ENCODE data around the gene XRCC2.
"Not testable (repeated sequence)": the region's sequence is repeated elsewhere in the genome, so short reads cannot be mapped to it uniquely, and the experiment has no call there.

The XRCC2 gene

GRCh38 chr7:152663931-152664330 lies 12.0 kb downstream of the XRCC2 start:
- DNase-seq, result no peak

GRCh38 chr7:152663148-152663740 lies 12.7 kb downstream of the XRCC2 start:
- DNase-seq, result no peak

DNA sequence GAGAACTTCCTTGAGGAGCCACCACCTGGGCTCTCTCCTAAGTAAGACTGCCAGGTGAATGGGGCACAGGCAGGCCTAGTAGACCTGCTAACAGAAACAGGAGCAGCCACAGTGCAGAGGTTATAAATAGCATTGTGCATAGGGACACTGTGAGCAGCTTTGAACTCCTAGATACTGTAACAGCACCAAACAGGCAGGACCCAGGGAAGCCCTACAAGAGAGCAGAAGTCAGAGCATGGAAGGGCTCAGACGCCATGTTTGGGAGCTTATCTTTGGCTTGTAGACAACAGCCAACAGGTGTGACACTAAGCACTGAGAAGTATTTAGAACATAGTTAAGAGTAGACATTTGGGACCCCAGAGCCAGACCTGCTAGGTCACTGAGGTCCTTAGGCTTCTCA lies 14.5 kb downstream of the XRCC2 start:
- no peak for DNase-seq

- no peak for DNase-seq
These were observed 15.9 kb downstream of the XRCC2 start for GRCh38 chr7:152660021-152660420.

GRCh38 chr7:152654971-152655370 lies 21.0 kb downstream of the XRCC2 start:
- no peak for DNase-seq

DNA sequence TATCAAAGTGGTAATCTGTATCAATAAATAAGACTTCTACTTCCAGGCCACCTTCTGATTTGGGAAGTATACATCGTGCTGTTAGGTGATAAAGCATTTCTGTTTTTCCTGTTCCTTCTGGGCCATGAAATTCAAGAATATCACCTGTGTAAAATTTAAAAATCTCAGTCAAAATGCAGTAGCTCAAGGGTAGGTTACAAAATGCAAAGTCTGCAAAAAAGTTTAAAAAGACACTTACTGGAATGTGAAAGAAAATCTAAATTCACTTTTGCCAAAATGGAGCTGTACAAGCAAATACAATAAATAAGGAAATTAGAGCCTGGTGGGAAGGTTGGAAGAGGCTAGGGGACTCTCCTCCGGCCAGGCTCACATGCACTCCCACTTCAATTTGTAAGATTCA lies 26.7 kb downstream of the XRCC2 start:
- no peak for DNase-seq

GRCh38 chr7:152647009-152647408 lies 28.9 kb downstream of the XRCC2 start:
- no peak for DNase-seq

DNA sequence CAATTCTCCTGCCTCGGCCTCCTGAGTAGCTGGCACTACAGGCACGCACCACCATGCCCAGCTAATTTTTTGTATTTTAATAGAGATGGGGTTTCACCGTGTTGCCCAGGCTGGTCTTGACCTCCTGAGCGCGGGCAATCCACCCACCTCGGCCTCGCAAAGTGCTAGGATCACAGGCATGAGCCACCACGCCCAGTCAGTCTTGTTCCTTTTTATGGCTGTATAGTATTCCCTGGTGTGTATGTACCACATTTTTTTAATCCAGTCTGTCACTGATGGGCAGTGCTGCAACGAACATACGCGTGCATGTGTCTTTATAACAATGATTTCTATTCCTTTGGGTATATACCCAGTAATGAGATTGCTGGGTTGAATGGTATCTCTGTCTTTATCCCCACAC lies 29.4 kb downstream of the XRCC2 start:
- DNase-seq, result not testable (repeated sequence)

DNA sequence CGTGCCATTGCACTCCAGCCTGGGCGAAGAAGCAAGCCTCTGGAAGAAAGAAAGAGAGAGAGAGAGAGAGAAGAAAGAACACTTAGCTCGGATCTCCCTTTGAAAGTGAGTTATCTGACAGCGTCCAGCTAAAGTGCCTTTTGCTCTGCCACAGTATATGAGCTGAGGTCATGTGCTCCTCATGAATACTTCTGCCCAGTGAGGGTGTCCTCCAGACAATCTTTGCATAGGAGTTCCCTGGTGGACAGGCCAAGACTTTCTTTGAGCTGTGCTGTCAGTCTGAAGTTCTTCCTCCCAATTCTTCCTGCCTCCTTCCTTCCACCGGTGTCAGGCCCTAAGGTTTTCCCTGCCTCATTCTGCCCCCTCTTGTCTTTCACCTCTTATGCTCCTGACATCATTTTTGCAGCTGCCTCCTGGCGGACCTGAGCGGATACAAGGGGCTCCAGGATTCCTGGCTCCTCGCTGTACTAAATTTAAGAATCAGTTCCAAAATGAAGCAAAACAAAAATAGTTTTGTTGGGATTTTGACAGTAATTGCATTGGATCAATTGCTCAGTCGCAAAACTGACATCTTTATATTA lies 31.9 kb downstream of the XRCC2 start:
- no peak for DNase-seq

DNA sequence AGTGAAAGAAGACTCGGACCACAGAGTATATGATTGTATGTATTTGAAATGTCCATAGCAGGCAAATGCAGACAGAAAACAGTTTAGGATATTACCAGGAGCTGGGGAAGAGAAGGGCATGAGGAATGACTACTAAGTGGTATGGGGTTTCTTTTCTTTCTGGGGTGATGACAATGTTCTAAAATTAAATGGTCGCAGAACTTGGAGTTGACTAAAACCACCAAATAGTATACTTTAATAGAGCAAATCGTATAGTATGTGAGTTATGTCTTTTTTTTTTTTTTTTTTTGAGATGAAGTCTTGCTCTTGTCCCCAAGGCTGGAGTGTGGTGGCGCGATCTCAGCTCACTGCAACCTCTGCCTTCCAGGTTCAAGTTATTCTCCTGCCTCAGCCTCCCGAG lies 34.6 kb downstream of the XRCC2 start:
- DNase-seq, result no peak

- DNase-seq, result no peak
These were observed 35.1 kb downstream of the XRCC2 start for GRCh38 chr7:152640829-152641228.

- no peak for DNase-seq
These were observed 37.9 kb downstream of the XRCC2 start for GRCh38 chr7:152637920-152638580.

DNA sequence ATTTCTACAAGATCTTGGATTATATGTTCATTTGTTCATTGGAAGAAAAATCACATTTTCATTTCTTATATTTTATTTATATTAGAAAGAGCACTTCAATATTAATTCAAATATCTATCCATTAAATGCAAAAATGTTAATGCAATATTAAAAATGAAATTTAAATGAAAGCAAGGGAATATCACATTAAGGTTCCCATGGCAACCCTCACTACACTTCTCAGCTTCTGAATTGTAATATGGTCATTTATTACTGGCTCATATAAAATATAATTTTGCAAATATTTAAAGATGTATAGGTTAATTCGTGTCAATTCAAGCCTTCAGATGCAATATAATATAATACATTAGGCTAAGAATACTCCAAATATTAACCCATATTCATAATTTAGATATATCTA lies 38.8 kb downstream of the XRCC2 start:
- no peak for DNase-seq

DNA sequence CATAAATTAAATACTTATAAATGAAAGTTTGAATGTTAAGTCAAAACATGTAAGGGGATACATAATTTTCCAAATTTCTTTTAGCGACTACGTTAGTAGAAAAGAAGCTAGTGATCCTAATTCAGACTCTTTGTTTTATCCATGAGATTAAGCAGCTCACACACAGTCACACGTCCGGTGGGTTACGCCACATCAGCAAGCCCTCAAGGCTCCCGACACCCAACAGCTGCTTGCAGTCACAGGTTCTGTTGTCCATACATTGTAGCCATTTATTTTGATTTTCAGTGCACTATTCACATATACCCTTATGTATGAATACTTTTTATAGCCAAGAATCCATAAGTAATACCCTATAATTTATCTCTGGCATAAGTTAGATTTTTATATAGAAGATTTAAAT lies 39.5 kb downstream of the XRCC2 start:
- no peak for DNase-seq

DNA sequence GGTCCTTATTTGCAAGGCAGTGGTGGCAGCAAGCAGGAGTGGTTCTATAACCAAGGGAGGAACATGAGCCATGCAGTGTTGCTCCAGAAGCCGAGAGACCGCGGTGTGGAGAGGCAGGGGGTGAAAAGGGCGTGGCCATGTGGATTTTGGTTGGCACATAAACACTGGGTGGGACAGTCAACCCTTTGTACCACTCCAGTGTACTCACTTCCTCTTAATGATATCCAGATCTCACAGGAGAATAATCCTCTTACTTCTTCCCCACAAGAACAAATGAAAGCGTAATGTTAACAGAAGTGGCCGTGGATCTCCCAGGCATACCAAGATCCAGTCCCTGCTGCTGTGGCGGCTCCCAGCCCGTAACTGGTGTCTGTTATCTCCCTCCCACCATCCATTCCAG lies 42.4 kb downstream of the XRCC2 start:
- no peak for DNase-seq

DNA sequence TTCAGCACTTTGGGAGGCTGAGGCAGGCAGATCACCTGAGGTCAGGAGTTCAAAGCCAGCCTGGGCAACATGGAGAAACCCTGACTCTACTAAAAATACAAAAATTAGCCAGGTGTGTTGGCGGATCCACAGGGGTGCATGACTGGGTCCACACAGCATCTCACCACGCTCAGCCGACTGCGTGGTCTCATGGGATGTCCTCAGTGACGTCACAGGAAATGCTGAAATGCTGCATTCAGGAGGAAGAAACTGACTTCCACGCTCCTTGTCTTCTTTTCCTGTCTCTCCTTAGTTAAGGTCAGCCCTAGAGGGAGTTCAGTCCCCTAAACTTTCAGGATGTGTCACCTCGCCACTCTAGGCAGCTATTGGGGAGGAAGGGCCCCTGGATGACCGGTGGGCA lies 42.9 kb downstream of the XRCC2 start:
- no peak for DNase-seq

DNA sequence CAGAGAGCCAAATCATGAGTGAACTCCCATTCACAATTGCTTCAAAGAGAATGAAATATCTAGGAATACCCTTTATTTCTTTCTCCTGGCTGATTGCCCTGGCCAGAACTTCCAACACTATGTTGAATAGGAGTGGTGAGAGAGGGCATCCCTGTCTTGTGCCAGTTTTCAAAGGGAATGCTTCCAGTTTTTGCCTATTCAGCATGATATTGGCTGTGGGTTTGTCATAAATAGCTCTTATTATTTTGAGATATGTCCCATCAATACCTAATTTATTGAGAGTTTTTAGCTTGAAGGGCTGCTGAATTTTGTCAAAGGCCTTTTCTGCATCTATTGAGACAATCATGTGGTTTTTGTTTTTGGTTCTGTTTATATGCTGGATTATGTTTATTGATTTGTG lies 47.2 kb downstream of the XRCC2 start:
- DNase-seq, result not testable (repeated sequence)

GRCh38 chr7:152624228-152624627 lies 51.7 kb downstream of the XRCC2 start:
- DNase-seq, result no peak

DNA sequence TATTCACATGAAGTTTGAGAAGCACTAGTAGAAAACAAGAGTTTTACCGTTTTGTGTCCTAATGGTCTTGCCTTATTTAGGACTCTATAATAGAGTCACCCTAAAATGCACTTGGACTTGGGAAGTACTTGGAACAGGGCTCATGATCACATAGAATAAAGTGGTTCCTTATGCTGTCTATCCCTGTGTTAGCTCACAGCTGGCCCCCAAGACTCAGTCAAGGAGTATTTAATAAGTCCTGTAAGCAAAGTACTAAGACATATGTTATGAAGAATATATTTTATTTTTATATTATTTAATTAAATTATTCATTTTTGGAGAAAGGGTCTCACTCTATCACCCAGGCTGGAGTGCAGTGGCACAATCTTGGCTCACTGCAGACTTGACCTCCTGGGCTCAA lies 54.5 kb downstream of the XRCC2 start:
- no peak for DNase-seq

DNA sequence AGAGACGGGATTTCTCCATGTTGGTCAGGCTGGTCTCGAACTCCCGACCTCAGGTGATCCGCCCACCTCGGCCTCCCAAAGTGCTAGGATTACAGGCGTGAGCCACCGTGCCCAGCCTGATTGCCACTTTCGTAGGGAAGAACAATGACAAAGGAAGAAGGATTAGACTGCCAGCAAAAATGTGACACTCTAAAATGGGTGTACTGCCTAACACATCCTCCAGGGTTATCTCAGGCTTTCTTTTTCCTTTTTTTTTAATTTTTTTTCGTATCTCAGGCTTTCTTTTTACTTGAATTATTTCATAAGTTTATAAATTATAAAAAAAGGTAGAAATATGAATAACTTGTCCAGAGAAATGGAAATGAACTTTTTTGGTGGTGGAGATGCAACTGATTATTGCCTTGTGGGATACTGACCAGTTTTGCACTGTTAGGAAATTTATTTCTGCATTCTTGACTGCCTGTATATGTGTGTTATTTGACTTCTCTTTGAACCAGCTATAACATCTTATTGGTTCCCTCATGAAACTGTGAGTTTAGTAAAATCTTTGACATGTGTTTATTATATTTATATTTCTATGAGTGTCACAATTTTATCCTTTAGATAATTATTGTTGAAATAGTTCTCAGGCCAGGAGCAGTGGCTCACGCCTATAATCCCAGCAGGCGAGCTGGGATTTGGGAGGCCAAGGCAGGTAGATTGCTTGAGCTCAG lies 56.8 kb downstream of the XRCC2 start:
- DNase-seq, result no peak

DNA sequence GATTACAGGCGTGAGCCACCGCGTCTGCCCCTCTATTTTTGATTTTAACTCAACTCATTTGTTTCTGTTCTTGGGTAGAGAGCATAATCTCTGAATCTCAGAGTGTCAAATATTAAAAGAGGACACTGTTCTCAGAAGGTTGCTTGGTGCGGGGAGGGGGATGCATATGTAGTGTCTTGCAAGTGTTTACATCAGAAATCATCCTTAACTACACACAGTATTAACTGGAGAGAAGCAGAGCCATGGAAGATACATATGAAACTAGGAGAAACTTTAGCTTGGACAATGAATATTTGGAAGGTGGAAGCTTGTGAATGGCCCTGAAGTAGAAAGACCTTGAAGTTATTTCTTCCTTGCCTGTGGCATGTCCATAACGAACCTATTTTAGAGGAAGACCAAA lies 57.5 kb downstream of the XRCC2 start:
- DNase-seq, result no peak

DNA sequence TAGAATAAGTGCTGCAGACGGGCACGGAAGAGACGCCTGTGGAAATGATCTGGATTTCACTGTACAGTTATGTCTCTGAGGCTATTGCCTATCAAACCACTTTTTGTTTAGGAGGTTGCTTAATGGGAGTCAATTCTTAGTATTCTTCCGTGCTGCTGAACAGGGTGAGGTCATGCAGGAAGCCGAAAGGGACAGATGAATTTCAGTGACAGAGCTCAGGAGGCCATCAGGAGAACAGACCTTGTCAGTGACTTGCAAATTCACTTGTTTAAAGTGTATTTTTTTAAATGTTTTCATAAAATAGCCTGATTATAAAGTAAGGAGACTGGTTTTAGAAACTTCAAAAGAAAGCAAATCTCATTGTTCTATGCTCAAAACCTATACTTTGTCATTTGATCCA lies 58.9 kb downstream of the XRCC2 start:
- DNase-seq, result no peak

- DNase-seq, result no peak
These were observed 60.8 kb downstream of the XRCC2 start for GRCh38 chr7:152615031-152615741.
